ENCODE data around the gene TMEM170B.
A peak's percentile ranks its signal among the peaks of the same experiment; 100 is the strongest.

The TMEM170B gene

DNA sequence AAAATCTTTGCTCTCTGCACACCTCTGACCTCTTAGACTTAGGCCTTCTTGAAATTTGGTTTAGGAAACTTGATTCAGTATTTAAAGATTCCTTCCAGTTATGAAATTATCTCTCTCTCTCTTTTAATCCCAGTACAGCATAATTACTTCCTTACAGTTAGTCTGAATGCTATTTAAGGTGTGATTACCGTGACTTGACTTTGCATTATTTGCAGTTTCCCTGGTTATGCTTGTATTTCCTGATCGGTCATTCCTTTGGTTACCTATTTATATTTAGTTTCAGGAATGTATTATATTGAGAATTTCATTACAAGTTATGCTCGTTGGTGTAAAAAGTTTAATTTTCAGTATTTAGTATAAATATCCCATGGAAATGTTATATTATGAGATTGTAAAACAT is 16.3 kb downstream of the TMEM170B start:
- Histone ChIP-seq H3K27me3 (ENCODE audit: low read depth, low read length) (no peaks in the 10 kb centered on the region), H3K27ac (ENCODE audit: low read length) (no peak overlapping the region), H3K4me1 (ENCODE audit: control insufficient read depth in 1 of 2, insufficient read depth in 2 of 2, low read length in 2 of 2) (no peaks in the 10 kb centered on the region), H3K4me3 (ENCODE audit: low read depth in 1 of 2, low read length in 2 of 2) (no peak overlapping the region), H3K36me3 (ENCODE audit: control insufficient read depth in 1 of 2, insufficient read depth in 2 of 2, low read length in 2 of 2) (no peaks in the 10 kb centered on the region), H3K9me3 (ENCODE audit: control insufficient read depth in 1 of 2, low read length in 2 of 2) (no peaks in the 10 kb centered on the region)

DNA sequence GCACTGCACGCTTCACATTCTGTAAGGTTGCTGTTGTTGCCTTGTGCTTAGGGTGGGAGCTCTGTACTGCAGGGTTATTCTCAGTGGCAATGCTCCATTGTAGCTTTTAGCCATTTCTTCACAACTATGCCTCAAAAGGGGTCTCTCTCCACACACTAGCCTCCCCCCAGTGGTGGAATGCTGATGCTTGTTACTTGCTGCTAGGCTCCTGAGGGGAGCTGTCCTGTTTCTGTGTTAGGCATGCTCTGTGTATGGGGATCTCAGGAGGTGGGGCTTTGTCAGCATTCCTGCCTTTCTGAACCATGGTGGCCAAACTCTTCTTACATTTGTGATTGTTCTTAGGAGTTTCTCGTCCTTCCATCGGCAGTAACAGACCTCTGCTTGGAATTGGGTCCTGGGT is 18.8 kb downstream of the TMEM170B start:
- no peaks in the 10 kb centered on the region for H3K27me3 ChIP-seq (ENCODE audit: low read depth, low read length)

DNA sequence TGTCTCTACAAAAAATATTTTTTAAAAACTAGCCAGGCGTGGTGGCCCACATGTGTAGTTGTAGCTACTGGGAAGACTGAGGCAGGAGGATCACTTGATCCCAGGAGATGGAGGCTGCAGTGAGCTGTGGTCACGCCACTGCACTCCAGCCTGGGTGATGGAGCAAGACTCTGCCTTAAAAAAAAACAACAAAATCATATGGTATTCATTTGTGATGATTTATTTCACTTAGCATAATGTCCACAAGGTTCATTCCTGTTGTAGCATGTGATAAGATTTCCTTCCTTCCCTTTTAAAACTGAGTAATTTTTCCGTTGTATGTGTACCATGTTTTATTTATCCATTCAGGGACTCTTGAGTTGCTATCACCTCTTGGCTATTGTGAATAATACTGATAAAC is 26.2 kb downstream of the TMEM170B start:
- Histone ChIP-seq H3K27ac (ENCODE audit: low read length) (no peak overlapping the region), H3K27me3 (ENCODE audit: low read depth, low read length) (no peaks in the 10 kb centered on the region), H3K9me3 (ENCODE audit: control insufficient read depth in 1 of 2, low read length in 2 of 2) (no peaks in the 10 kb centered on the region)

More for the DNA sequence above, 18.8 kb downstream of the TMEM170B start:
- no peak overlapping the region for H3K4me3 ChIP-seq (ENCODE audit: low read depth in 1 of 2, low read length in 2 of 2)
- no peak overlapping the region for H3K27ac ChIP-seq (ENCODE audit: low read length)
- no peaks in the 10 kb centered on the region for H3K36me3 ChIP-seq (ENCODE audit: control insufficient read depth in 1 of 2, insufficient read depth in 2 of 2, low read length in 2 of 2)
- no peaks in the 10 kb centered on the region for H3K4me1 ChIP-seq (ENCODE audit: control insufficient read depth in 1 of 2, insufficient read depth in 2 of 2, low read length in 2 of 2)
- H3K9me3 ChIP-seq (ENCODE audit: control insufficient read depth in 1 of 2, low read length in 2 of 2), result no peaks in the 10 kb centered on the region

DNA sequence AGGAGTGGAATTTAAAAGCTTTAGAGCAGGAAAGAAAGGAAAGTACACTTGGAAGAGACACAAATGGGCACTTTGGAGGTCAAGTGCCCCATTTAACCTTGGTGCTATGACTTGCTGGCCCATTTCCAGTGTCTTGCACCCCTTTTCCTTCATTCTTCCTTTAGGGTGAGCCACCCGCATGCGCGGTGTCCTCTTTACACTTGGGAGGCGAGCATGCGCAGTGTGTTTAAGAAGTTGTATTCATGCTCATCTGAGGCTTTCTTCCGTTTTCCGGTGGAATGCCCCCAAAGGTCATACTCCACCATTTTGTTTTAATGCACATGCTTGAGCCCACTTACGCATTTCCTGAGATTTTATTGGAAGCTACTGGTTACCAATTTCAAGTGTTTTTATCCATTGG is 29.1 kb downstream of the TMEM170B start:
- Histone ChIP-seq H3K4me3 (ENCODE audit: low read depth in 1 of 2, low read length in 2 of 2) (no peak overlapping the region), H3K9me3 (ENCODE audit: control insufficient read depth in 1 of 2, low read length in 2 of 2) (no peaks in the 10 kb centered on the region), H3K4me1 (ENCODE audit: control insufficient read depth in 1 of 2, insufficient read depth in 2 of 2, low read length in 2 of 2) (no peaks in the 10 kb centered on the region), H3K27ac (ENCODE audit: low read length) (no peak overlapping the region), H3K27me3 (ENCODE audit: low read depth, low read length) (no peaks in the 10 kb centered on the region), H3K36me3 (ENCODE audit: control insufficient read depth in 1 of 2, insufficient read depth in 2 of 2, low read length in 2 of 2) (peaks cover 0 to 11% of the 10 kb centered on the region in 2 donors)

More for the DNA sequence above, 26.2 kb downstream of the TMEM170B start:
- Histone ChIP-seq H3K4me3 (ENCODE audit: low read depth in 1 of 2, low read length in 2 of 2) (no peak overlapping the region), H3K36me3 (ENCODE audit: control insufficient read depth in 1 of 2, insufficient read depth in 2 of 2, low read length in 2 of 2) (peaks cover 0 to 11% of the 10 kb centered on the region in 2 donors), H3K4me1 (ENCODE audit: control insufficient read depth in 1 of 2, insufficient read depth in 2 of 2, low read length in 2 of 2) (no peaks in the 10 kb centered on the region)

DNA sequence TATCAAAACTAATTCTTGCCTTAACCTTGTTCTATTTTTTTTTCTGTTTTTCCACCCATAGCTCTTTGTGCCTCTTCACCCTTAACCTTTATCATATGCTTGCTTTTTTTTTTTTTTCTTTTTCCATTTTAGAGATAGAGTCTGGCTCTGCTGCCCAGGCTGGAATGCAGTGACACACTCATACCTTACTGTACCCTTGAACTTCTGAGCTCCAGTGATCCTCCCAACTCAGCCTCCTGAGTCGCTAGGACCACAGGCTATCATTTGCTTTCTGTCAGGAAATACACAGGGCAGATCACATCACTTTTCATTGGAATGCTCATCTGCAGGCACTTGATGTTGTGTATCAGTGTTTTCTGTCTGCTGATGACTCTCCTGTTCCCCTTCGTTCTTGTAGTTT is 33.5 kb downstream of the TMEM170B start:
- Histone ChIP-seq H3K27me3 (ENCODE audit: low read depth, low read length) (no peaks in the 10 kb centered on the region), H3K27ac (ENCODE audit: low read length) (no peak overlapping the region), H3K4me3 (ENCODE audit: low read depth in 1 of 2, low read length in 2 of 2) (no peak overlapping the region), H3K36me3 (ENCODE audit: control insufficient read depth in 1 of 2, insufficient read depth in 2 of 2, low read length in 2 of 2) (peaks cover 0 to 6% of the 10 kb centered on the region in 2 donors), H3K4me1 (ENCODE audit: control insufficient read depth in 1 of 2, insufficient read depth in 2 of 2, low read length in 2 of 2) (no peaks in the 10 kb centered on the region), H3K9me3 (ENCODE audit: control insufficient read depth in 1 of 2, low read length in 2 of 2) (no peaks in the 10 kb centered on the region)

DNA sequence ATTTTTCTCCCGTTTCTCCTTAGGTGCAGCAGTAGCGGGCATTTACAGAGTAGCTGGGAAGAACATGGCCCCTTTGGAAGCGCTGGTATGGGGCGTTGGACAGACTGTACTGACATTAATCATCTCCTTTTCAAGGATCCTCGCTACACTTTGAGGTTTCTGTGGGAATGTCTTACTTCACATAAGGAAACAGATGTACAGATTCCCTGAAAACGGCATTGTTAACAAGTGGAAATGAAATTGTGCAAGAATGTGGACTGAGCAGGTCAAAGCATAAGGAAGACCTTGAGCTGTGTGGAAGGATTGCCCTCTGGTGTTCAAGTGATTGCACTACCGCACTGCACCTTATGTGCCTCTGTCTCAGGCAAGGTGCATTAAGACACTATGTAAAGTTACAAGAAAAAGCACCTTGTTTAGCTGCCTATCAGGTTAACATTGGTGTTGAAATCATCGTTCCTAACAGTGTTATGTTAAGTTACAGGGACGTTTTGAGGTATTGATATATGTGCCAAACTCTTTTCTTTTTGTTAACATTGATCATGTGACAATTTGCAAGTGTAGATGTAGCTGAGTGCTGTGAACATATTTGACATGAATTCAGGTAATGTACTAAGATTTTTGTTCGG is 38.0 kb downstream of the TMEM170B start:
- no peaks in the 10 kb centered on the region for H3K4me1 ChIP-seq (ENCODE audit: control insufficient read depth in 1 of 2, insufficient read depth in 2 of 2, low read length in 2 of 2)
- H3K27ac ChIP-seq (ENCODE audit: low read length), result no peak overlapping the region
- no peaks in the 10 kb centered on the region for H3K27me3 ChIP-seq (ENCODE audit: low read depth, low read length)
- H3K4me3 ChIP-seq (ENCODE audit: low read depth in 1 of 2, low read length in 2 of 2), result peak overlapping the region in 1 of 2 donors; percentile 32
- no peaks in the 10 kb centered on the region for H3K9me3 ChIP-seq (ENCODE audit: control insufficient read depth in 1 of 2, low read length in 2 of 2)
- no peaks in the 10 kb centered on the region for H3K36me3 ChIP-seq (ENCODE audit: control insufficient read depth in 1 of 2, insufficient read depth in 2 of 2, low read length in 2 of 2)

DNA sequence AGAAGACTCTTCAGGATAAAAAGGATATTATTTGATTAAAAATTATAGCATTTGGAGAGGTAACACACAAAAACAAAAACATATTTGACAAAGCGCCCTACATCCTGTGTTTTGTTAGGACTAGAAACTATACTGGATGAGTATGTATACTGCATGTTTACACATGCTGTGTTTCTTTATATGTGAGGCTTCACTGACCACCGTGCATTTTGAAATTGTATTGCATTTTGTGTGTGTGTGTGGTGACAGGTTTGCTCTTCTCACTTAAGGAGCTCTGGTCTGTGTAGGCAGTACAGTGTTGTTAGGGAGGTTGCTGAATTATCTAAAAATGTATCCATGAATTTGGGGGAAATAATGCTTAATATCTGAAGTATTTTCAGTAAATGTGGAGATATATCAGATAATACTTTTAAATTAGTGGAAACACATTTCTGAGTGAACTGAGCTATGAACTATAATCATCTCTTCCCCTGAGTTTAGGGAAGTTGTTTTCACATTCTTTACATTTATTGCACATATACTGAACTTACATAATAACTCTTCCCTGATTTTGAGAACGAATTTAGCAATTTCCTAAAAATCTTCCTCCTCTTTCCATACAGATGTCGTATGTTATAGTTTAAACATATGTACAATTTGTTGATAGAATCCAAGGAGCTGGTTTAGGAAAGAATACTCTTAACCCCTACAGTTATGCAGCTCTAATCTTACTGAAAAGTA is 43.3 kb downstream of the TMEM170B start:
- H3K27me3 ChIP-seq (ENCODE audit: low read depth, low read length), result no peaks in the 10 kb centered on the region
- H3K9me3 ChIP-seq (ENCODE audit: control insufficient read depth in 1 of 2, low read length in 2 of 2), result no peaks in the 10 kb centered on the region
- no peaks in the 10 kb centered on the region for H3K4me1 ChIP-seq (ENCODE audit: control insufficient read depth in 1 of 2, insufficient read depth in 2 of 2, low read length in 2 of 2)
- no peak overlapping the region for H3K27ac ChIP-seq (ENCODE audit: low read length)
- no peaks in the 10 kb centered on the region for H3K36me3 ChIP-seq (ENCODE audit: control insufficient read depth in 1 of 2, insufficient read depth in 2 of 2, low read length in 2 of 2)
- H3K4me3 ChIP-seq (ENCODE audit: low read depth in 1 of 2, low read length in 2 of 2), result no peak overlapping the region

DNA sequence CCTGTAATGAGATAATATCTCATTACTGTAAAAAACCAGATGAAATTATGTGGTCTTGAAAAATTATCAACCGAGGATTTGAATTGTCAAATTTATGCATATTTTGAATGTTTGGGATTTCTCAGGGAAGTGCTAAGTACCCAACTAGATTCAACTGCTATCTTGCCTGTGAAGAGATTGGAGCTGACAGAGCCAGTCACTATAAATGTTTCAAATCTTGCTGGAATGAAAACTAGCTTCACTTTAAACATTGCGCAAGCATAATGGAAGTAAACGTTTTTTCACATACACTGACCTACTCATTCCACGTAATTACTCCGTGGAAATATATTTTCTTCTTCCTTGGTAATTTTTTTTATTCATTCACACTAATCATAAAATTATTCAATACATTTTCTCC is 46.7 kb downstream of the TMEM170B start:
- no peak overlapping the region for H3K4me3 ChIP-seq (ENCODE audit: low read depth in 1 of 2, low read length in 2 of 2)
- no peak overlapping the region for H3K27ac ChIP-seq (ENCODE audit: low read length)
- no peaks in the 10 kb centered on the region for H3K36me3 ChIP-seq (ENCODE audit: control insufficient read depth in 1 of 2, insufficient read depth in 2 of 2, low read length in 2 of 2)

DNA sequence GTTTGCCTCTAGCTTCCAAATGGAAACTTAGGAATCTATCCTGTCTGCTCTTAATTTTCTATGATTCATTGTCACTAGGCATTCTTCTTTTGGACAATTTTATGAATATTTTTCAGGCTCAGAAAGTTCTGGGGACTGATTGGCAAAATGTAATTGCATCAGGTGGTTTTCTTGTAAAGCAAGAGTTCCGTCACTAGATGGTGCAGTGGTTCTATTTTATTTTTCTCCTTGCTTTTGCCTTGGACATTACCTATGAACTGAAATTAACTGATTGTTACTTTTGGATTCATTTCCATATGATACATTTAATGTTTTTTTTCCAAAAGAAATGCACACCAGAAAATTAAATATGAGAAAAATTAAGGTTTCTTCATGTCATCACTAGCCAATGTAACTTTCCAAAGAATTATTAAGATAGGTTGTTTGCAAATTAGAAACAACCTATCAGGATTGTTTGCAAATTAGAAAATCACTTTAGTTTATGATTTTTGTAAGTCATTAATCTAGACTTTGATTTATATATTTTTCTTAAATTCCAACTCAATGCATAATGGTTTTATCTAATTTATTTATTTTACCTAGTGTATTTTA is 48.0 kb downstream of the TMEM170B start:
- Histone ChIP-seq H3K4me3 (ENCODE audit: low read depth in 1 of 2, low read length in 2 of 2) (no peak overlapping the region), H3K27ac (ENCODE audit: low read length) (no peak overlapping the region), H3K9me3 (ENCODE audit: control insufficient read depth in 1 of 2, low read length in 2 of 2) (no peaks in the 10 kb centered on the region), H3K4me1 (ENCODE audit: control insufficient read depth in 1 of 2, insufficient read depth in 2 of 2, low read length in 2 of 2) (peaks cover 0 to 13% of the 10 kb centered on the region in 2 donors), H3K36me3 (ENCODE audit: control insufficient read depth in 1 of 2, insufficient read depth in 2 of 2, low read length in 2 of 2) (no peaks in the 10 kb centered on the region), H3K27me3 (ENCODE audit: low read depth, low read length) (no peaks in the 10 kb centered on the region)

More for the DNA sequence above, 46.7 kb downstream of the TMEM170B start:
- peaks cover 0 to 10% of the 10 kb centered on the region in 2 donors for H3K4me1 ChIP-seq (ENCODE audit: control insufficient read depth in 1 of 2, insufficient read depth in 2 of 2, low read length in 2 of 2)
- no peaks in the 10 kb centered on the region for H3K27me3 ChIP-seq (ENCODE audit: low read depth, low read length)
- no peaks in the 10 kb centered on the region for H3K9me3 ChIP-seq (ENCODE audit: control insufficient read depth in 1 of 2, low read length in 2 of 2)

DNA sequence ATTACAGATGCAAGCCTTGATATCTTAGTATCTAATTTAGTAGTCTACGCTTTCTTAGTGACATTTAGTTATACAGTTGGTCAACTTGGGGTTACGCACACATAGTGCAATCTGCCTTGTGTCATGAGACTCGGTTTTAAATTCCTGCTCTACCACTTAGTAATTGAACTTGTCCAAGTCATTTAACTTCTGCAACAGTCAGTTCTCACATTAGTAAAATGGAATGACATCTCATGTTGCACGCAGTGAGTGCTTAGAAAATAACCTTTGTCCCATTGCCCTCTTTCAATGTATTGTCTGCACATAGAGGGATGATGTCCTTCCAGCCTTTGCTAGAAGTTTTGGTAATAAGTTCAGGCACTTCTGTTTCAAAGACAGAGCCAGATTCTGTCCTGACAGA is 48.6 kb downstream of the TMEM170B start:
- Histone ChIP-seq H3K27ac (ENCODE audit: low read length) (no peak overlapping the region), H3K4me3 (ENCODE audit: low read depth in 1 of 2, low read length in 2 of 2) (no peak overlapping the region)

DNA sequence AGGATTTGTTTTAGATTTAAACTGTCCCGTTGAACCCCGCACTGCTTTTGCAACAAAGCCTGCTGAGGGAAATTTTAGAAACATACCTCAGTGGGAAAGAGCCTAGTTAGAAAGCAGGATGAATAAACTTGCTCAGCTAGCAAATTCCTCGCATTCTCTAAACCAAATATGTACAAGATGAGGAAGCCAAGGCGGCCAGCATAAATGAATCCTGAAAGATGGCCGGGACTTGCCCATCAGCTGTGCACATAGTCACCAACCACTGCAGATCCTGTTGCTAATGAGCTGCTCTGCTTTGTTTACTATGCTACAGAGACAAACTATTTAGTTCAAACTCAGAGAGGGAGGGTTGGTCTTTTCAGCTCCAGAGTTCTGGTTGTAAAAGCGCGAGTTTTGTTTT is 49.0 kb downstream of the TMEM170B start:
- peaks cover 0 to 13% of the 10 kb centered on the region in 2 donors for H3K4me1 ChIP-seq (ENCODE audit: control insufficient read depth in 1 of 2, insufficient read depth in 2 of 2, low read length in 2 of 2)
- H3K4me3 ChIP-seq (ENCODE audit: low read depth in 1 of 2, low read length in 2 of 2), result no peak overlapping the region
- H3K36me3 ChIP-seq (ENCODE audit: control insufficient read depth in 1 of 2, insufficient read depth in 2 of 2, low read length in 2 of 2), result no peaks in the 10 kb centered on the region
- H3K9me3 ChIP-seq (ENCODE audit: control insufficient read depth in 1 of 2, low read length in 2 of 2), result no peaks in the 10 kb centered on the region
- H3K27me3 ChIP-seq (ENCODE audit: low read depth, low read length), result no peaks in the 10 kb centered on the region
- H3K27ac ChIP-seq (ENCODE audit: low read length), result no peak overlapping the region

More for the DNA sequence above, 48.6 kb downstream of the TMEM170B start:
- no peaks in the 10 kb centered on the region for H3K9me3 ChIP-seq (ENCODE audit: control insufficient read depth in 1 of 2, low read length in 2 of 2)
- no peaks in the 10 kb centered on the region for H3K36me3 ChIP-seq (ENCODE audit: control insufficient read depth in 1 of 2, insufficient read depth in 2 of 2, low read length in 2 of 2)
- peaks cover 0 to 13% of the 10 kb centered on the region in 2 donors for H3K4me1 ChIP-seq (ENCODE audit: control insufficient read depth in 1 of 2, insufficient read depth in 2 of 2, low read length in 2 of 2)
- H3K27me3 ChIP-seq (ENCODE audit: low read depth, low read length), result no peaks in the 10 kb centered on the region
